ENCODE results near the gene ASIC2. TPM values are rescaled to one million over a fixed set of nuclear protein-coding genes. Genes with fewer than 3 reads are reported as not detected.
"Not testable (repeated sequence)": the region's sequence is repeated elsewhere in the genome, so short reads cannot be mapped to it uniquely, and the experiment has no call there.

The ASIC2 gene
- total RNA-seq, 1 donor from 2014 or later: not detected

DNA sequence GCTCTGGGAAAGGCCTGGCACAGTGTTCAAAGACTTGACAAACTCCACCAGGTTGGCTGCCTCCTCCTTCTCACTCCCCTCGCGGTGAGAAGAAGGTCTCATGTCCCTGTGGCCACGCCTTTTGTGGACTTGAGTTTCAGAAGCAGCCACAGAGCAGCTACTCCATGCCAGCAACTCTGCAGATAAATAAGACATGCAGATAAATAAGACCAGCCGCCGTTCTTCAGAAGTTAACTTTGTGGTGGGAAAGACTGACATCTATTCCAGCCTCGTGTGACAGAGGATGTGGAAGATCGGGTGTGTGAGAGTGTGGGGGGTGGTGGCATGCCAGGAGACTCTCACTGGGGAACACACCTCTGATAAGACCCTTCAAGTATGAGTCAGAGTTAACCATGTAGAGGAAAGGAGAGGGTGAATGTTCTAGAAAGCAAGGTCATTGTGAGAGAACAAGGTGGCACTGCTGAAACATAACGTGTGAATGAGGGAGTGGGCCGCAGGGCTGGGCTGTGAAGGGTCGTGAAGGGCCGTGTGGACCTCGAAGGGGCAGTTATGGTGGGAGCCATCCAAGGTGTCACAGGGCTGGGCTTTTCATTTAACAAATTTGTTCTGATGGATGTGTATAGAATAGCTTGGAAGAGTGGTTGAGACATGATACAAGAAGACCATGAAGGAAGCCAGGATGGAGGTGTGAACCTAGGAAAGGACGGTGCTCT is 300.6 kb downstream of the ASIC2 start:
- Histone ChIP-seq H3K27ac (no peak overlapping the region), H3K9me3 (peaks cover 5% of the 10 kb centered on the region), H3K4me1 (no peaks in the 10 kb centered on the region), H3K4me3 (no peak overlapping the region), H3K36me3 (no peaks in the 10 kb centered on the region), H3K27me3 (no peaks in the 10 kb centered on the region)
- no peak for TF ChIP-seq POLR2AphosphoS5 (IDR thresholded peaks at IDR 0.05; ENCODE audit: insufficient read depth in 1 of 2, low read depth in 1 of 2)
- TF ChIP-seq, protein P1, sequence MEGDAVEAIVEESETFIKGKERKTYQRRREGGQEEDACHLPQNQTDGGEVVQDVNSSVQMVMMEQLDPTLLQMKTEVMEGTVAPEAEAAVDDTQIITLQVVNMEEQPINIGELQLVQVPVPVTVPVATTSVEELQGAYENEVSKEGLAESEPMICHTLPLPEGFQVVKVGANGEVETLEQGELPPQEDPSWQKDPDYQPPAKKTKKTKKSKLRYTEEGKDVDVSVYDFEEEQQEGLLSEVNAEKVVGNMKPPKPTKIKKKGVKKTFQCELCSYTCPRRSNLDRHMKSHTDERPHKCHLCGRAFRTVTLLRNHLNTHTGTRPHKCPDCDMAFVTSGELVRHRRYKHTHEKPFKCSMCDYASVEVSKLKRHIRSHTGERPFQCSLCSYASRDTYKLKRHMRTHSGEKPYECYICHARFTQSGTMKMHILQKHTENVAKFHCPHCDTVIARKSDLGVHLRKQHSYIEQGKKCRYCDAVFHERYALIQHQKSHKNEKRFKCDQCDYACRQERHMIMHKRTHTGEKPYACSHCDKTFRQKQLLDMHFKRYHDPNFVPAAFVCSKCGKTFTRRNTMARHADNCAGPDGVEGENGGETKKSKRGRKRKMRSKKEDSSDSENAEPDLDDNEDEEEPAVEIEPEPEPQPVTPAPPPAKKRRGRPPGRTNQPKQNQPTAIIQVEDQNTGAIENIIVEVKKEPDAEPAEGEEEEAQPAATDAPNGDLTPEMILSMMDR (IDR thresholded peaks at IDR 0.05): no peak
- TF ChIP-seq POLR2A (IDR thresholded peaks at IDR 0.05): no peak
- no peak for DNase-seq (ENCODE audit: extremely low spot score in 2 of 2)
- intact Hi-C loops (cut with DNase I): no loop called here

DNA sequence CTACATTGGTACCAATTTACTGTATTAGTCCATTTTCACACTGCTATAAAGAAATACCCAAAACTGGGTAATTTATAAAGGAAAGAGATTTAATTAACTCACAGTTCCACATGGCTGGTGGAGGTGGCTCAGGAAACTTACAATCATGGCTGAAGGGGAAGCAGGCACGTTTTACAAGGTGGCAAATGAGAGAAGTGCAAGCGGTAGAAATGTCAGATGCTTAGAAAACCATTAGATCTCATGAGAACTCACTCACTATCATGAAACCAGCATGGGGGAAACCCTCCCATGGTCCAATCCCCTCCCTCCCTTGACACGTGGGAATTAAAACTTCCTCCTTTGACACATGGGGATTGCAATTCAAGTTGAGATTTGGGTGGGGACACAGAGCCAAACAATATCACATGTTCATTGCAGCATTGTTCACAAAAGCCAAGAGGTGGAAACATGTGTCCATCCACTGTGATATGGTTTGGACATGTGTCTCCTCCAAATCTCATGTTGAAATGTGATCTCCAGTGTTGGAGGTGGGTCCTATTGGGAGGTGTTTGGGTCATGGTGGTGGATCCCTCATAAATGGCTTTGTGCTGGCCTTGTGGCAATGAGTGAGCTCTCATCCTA is 304.5 kb downstream of the ASIC2 start:
- peaks cover 15% of the 10 kb centered on the region for H3K4me1 ChIP-seq
- no peak for DNase-seq (ENCODE audit: extremely low spot score in 2 of 2)
- no peak overlapping the region for H3K4me3 ChIP-seq
- TF ChIP-seq, protein P1 (IDR thresholded peaks at IDR 0.05): no peak
- TF ChIP-seq POLR2AphosphoS5 (IDR thresholded peaks at IDR 0.05; ENCODE audit: insufficient read depth in 1 of 2, low read depth in 1 of 2) (no peak), POLR2A (IDR thresholded peaks at IDR 0.05) (no peak)
- no peak overlapping the region for H3K27ac ChIP-seq
- H3K36me3 ChIP-seq: no peaks in the 10 kb centered on the region
- H3K27me3 ChIP-seq: no peaks in the 10 kb centered on the region
- peaks cover 5% of the 10 kb centered on the region for H3K9me3 ChIP-seq
- intact Hi-C loops (cut with DNase I): no loop called here

DNA sequence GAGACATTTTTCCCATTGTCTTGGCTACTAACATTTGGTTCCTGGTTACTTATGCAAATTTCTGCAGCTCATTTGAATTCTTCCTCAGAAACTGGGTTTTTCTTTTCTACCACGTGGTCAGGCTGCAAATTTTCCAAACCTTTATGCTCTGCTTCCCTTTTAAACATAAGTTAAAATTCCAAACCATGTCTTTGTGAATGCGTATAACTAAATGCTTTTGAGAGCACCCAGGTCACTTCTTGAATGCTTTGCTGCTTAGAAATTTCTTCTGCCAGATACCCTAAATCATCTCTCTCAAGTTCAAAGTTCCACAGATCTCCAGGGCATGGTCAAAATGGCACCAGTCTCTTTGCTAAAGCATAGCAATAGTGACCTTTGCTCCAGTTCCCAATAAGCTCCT is 305.2 kb downstream of the ASIC2 start:
- H3K9me3 ChIP-seq; H3K4me3 ChIP-seq; H3K27ac ChIP-seq; intact Hi-C loops (cut with DNase I); DNase-seq (ENCODE audit: extremely low spot score in 2 of 2); H3K36me3 ChIP-seq; H3K27me3 ChIP-seq: not testable (repeated sequence)
- H3K4me1 ChIP-seq: peaks cover 15% of the 10 kb centered on the region

DNA sequence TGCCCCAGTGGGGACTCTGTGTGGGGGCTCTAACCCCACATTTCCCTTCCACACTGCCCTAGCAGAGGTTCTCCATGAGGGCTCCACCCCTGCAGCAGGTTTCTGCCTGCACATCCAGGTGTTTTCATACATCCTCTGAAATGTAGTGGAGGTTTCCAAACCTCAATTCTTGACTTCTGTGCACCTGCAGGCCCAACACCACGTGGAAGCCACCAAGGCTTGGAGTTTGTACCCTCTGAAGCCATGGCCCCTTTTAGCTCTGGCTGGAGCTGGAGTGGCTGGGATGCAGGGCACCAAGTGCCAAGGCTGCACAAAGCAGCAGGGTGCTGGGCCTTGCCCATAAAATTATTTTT is 305.7 kb downstream of the ASIC2 start:
- H3K36me3 ChIP-seq; H3K9me3 ChIP-seq; intact Hi-C loops (cut with DNase I); H3K27ac ChIP-seq; H3K4me3 ChIP-seq; H3K27me3 ChIP-seq; DNase-seq (ENCODE audit: extremely low spot score in 2 of 2): not testable (repeated sequence)
- H3K4me1 ChIP-seq: peaks cover 15% of the 10 kb centered on the region

DNA sequence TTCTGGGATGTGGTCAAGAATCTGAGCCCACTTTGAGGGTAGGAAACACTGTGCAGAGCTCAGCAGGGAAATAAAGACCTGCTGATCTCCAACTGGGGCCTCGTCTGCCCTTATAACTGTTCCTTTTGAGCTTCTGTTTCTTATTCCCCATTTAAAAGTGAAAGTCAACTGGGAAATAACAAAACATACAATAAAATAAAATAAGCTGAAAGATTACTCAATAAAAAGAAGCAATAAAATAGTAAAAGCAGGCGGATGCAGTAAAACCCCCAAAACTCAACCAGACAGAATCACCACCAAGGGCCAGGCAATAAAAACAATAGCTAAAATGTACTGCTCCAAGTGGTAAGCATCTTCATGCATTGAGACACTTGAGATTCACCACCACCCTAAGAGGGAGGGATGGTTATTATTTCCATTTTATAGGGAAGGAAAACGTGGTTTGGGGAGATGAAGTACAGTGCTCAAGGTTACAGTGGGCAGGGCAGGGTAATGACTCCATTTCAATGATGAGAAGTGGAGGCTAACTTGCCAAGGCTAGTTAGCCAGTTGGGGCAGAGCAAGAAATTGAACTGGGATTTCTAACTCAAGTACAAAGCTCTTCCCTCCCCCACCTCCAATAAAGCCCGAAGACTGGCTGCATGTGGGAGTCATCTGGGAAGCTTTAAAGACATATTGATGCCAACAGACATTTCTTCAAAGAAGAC is 307.9 kb downstream of the ASIC2 start:
- no peaks in the 10 kb centered on the region for H3K27me3 ChIP-seq
- H3K9me3 ChIP-seq: peaks cover 5% of the 10 kb centered on the region
- H3K27ac ChIP-seq: no peak overlapping the region
- H3K4me1 ChIP-seq: peaks cover 15% of the 10 kb centered on the region
- no peak for DNase-seq (ENCODE audit: extremely low spot score in 2 of 2)
- intact Hi-C loops (cut with DNase I): no loop called here
- TF ChIP-seq, protein P1 (IDR thresholded peaks at IDR 0.05): no peak
- TF ChIP-seq POLR2A (IDR thresholded peaks at IDR 0.05) (no peak), POLR2AphosphoS5 (IDR thresholded peaks at IDR 0.05; ENCODE audit: insufficient read depth in 1 of 2, low read depth in 1 of 2) (no peak)
- no peaks in the 10 kb centered on the region for H3K36me3 ChIP-seq
- no peak overlapping the region for H3K4me3 ChIP-seq

DNA sequence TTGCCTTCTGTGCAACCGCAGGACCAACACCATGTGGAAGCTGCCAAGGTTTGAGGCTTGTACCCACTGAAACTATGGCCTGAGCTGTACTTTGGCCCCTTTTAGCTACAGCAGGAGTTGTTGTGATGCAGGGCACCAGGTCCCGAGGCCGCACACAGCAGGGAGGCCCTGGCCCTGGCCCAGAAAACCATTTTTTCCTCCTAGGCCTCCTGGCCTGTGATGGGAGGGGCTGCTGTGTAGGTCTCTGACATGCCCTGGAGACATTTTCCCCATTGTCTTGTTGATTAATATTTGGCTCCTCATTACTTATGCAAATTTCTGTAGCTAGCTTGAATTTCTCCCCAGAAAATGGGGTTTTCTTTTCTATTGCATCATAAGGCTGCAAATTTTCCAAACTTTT is 311.5 kb downstream of the ASIC2 start:
- intact Hi-C loops (cut with DNase I); H3K27ac ChIP-seq; H3K4me3 ChIP-seq; H3K9me3 ChIP-seq; H3K36me3 ChIP-seq; DNase-seq (ENCODE audit: extremely low spot score in 2 of 2); H3K27me3 ChIP-seq: not testable (repeated sequence)
- peaks cover 15% of the 10 kb centered on the region for H3K4me1 ChIP-seq

Measured in vagina (tissue), 2 donors.